ENCODE data around the gene SNX7.

- TF ChIP-seq GATA2 (IDR thresholded peaks at IDR 0.05; ENCODE audit: low read depth, low read length) (no peak), GATA3 (IDR thresholded peaks at IDR 0.05; ENCODE audit: low read depth, low read length) (no peak)
Measured at GRCh38 chr1:98638185-98638584, 23.3 kb upstream of the SNX7 start.

Data from SH-SY5Y (cell line).